GM18870 (cell line): ENCODE data around the gene ZNF106.

Experiments
- ATAC-seq: cut with Tn5 transposase; IDR thresholded peaks from one replicate; pipeline ENCODE4 v1.9.1; 2021; ENCODE audit warnings: moderate library complexity; ENCODE audit not compliant: unreplicated experiment

ZNF106 gene

GRCh38 chr15:42490671-42491538, at the start of gene ZNF106:
TSS of gene ZNF106 (minus strand) at chr15:42491141. CDS start at chr15:42472289, 18,852 bp downstream.
- ATAC-seq: peak; percentile 43

GRCh38 chr15:42533246-42533645, 42.3 kb upstream of the ZNF106 start:
- ATAC-seq: no peak

- ATAC-seq: no peak
These were observed 38.0 kb upstream of the ZNF106 start for GRCh38 chr15:42528970-42529369.

- ATAC-seq: no peak
These were observed 32.4 kb upstream of the ZNF106 start for GRCh38 chr15:42523331-42523730.

- no peak for ATAC-seq
These were observed 20.1 kb upstream of the ZNF106 start for GRCh38 chr15:42511007-42511391.

GRCh38 chr15:42510258-42511006, 19.5 kb upstream of the ZNF106 start:
- ATAC-seq: no peak

- ATAC-seq: no peak
These were observed 17.3 kb upstream of the ZNF106 start for GRCh38 chr15:42508263-42508690.

GRCh38 chr15:42507514-42507913, 16.6 kb upstream of the ZNF106 start:
- ATAC-seq: no peak

GRCh38 chr15:42504631-42505030, 13.7 kb upstream of the ZNF106 start:
- no peak for ATAC-seq

- no peak for ATAC-seq
These were observed 12.9 kb upstream of the ZNF106 start for GRCh38 chr15:42503825-42504224.

- no peak for ATAC-seq
These were observed 11.5 kb upstream of the ZNF106 start for GRCh38 chr15:42502477-42502876.

- ATAC-seq: no peak
These were observed 9.1 kb upstream of the ZNF106 start for GRCh38 chr15:42499858-42500609.

GRCh38 chr15:42498212-42499068, 7.5 kb upstream of the ZNF106 start:
- no peak for ATAC-seq

- ATAC-seq: peak; percentile 36
These were observed 4.6 kb upstream of the ZNF106 start, which contains the start of gene SNAP23 for GRCh38 chr15:42495361-42496212. TSS of gene SNAP23 (plus strand) at chr15:42495634. CDS start at chr15:42511847, 16,213 bp downstream.

- no peak for ATAC-seq
These were observed 4.0 kb upstream of the ZNF106 start for GRCh38 chr15:42494998-42495360.

GRCh38 chr15:42493679-42494078, 2.7 kb upstream of the ZNF106 start:
- ATAC-seq: no peak

- no peak for ATAC-seq
These were observed 741 bp upstream of the ZNF106 start for GRCh38 chr15:42491539-42492225.

GRCh38 chr15:42490291-42490670, 660 bp downstream of the ZNF106 start:
- no peak for ATAC-seq

- ATAC-seq: no peak
These were observed 7.3 kb downstream of the ZNF106 start for GRCh38 chr15:42483677-42484076.
